Natural killer cell (primary cell): ENCODE measurements around the gene PTPRK. TPM values are rescaled to one million over a fixed set of nuclear protein-coding genes. Genes with fewer than 3 reads are reported as not detected.

ENCODE experiments used
- ATAC-seq, 3 donors: fragments of 150-1000 bp in 2 of 3; fragments of 200-7000 bp in 1 of 3; cut with Tn5 transposase; 1 replicate in 1 of 3; 2 replicates in 2 of 3; pipeline ENCODE4 v1.10.0; 2021; ENCODE audit warnings: mild to moderate bottlenecking in 2 of 3, moderate library complexity in 2 of 3
- DNase-seq, 2 donors: peaks; one replicate each; pipeline versions ENCODE4 v3.0.0 to v3.0.0-alpha.2; 2013 to 2021; ENCODE audit warnings: mixed read lengths in 1 of 2
- H3K27ac ChIP-seq: one replicate; pipeline ENCODE4 v1.5.1; 2013; ENCODE audit warnings: mild to moderate bottlenecking, low read length
- H3K27me3 ChIP-seq: one replicate; pipeline ENCODE4 v1.6.1; 2013; ENCODE audit warnings: low read length; ENCODE audit not compliant: control insufficient read depth, insufficient read depth
- H3K36me3 ChIP-seq: one replicate; pipeline ENCODE4 v1.6.1; 2013; ENCODE audit warnings: low read length; ENCODE audit not compliant: control insufficient read depth, insufficient read depth
- H3K4me1 ChIP-seq: one replicate; pipeline ENCODE4 v1.6.1; 2013; ENCODE audit warnings: low read length; ENCODE audit not compliant: control insufficient read depth, insufficient read depth
- H3K4me3 ChIP-seq: one replicate; pipeline ENCODE4 v1.5.1; 2013; ENCODE audit warnings: low read length
- H3K9me3 ChIP-seq: one replicate; pipeline ENCODE4 v1.6.1; 2013; ENCODE audit warnings: low read length; ENCODE audit not compliant: control insufficient read depth, insufficient read depth
- H3K27ac Mint-ChIP-seq, 2 donors: one replicate each; pipeline ENCODE4 v1.8.0; 2022; ENCODE audit warnings: mild to moderate bottlenecking in 2 of 2, mixed read lengths in 2 of 2, moderate library complexity in 1 of 2
- H3K27me3 Mint-ChIP-seq, 2 donors: one replicate each; pipeline ENCODE4 v1.8.0; 2022; ENCODE audit warnings: low read depth in 2 of 2, mixed read lengths in 2 of 2
- H3K36me3 Mint-ChIP-seq: one replicate; pipeline ENCODE4 v1.8.0; 2022; ENCODE audit warnings: mixed read lengths
- H3K4me1 Mint-ChIP-seq, 2 donors: one replicate each; pipeline ENCODE4 v1.8.0; 2022; ENCODE audit warnings: mixed read lengths in 2 of 2
- H3K4me3 Mint-ChIP-seq: one replicate; pipeline ENCODE4 v1.8.0; 2022; ENCODE audit warnings: mild to moderate bottlenecking, moderate library complexity, mixed read lengths
- H3K9me3 Mint-ChIP-seq, 2 donors: one replicate each; pipeline ENCODE4 v1.8.0; 2022; ENCODE audit warnings: mixed read lengths in 2 of 2
- WGBS: methylation state at CpG from one replicate; pipeline ENCODE4 v1.1.7; 2013; ENCODE audit warnings: missing lambda C conversion rate; ENCODE audit not compliant: insufficient coverage; 5-methylcytosine and 5-hydroxymethylcytosine counted together
- intact Hi-C: fragments of 100-400 bp; cut with micrococcal nuclease; formaldehyde crosslinking; loops from one replicate; pipeline ENCODE4 v1.14.2; 2022
- total RNA-seq, 4 donors: library from RNA; stranded (reverse); fragments of 120-200 nt in 1 of 4; gene quantifications; one replicate each; pipeline versions ENCODE4 v1.2.3 to v1.2.4, GENCODE V29; 2013 to 2022
- TF ChIP-seq, protein P1 (sequence below): fragments of 200-600 bp; IDR thresholded peaks from one replicate; pipeline ENCODE4 v1.8.0; 2022; ENCODE audit warnings: antibody characterized with exemption

The PTPRK gene
- total RNA-seq, 3 donors from 2014 or later (not counting 1 experiment from before 2014, with no cell fraction given), result 0.14 to 1.2 (median 0.95) TPM

DNA sequence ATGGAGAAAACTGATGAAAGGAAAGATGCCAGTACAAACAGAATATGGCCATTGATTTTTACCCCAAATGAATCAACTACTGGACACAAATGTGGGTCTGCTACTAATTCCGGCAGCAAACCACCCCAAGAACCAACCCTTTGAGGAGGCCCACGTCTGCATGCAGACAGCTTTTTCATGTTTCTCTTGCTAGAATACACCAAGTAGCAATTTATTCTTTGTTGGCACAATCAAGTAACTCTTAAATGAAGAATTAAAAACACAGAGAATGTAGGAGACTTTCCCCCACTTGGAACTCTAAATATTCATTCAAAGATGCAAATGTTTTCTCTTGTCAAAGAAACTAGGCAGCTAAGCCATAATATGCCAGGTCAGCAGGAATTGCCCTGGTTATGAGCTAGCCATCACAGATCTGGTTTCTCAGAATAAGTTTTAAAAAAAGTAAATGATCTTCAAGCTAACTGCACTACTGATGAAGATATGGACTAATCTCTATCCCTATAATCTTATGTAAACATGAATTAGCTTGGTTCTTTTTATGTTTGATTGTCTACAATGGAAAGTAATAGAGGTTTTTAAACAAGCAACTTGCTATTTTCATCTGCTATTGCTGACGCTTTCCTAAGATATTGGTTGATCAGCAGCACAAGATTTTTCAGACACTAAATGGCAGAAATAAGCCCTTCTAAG lies 456.4 kb downstream of the PTPRK start:
- no peak overlapping the region for H3K27ac Mint-ChIP-seq
- ATAC-seq, result no peak
- Histone ChIP-seq H3K4me1 (no peaks in the 10 kb centered on the region), H3K36me3 (no peaks in the 10 kb centered on the region), H3K27ac (no peak overlapping the region), H3K9me3 (no peaks in the 10 kb centered on the region), H3K4me3 (no peak overlapping the region), H3K27me3 (no peaks in the 10 kb centered on the region)
- TF ChIP-seq, protein P1, sequence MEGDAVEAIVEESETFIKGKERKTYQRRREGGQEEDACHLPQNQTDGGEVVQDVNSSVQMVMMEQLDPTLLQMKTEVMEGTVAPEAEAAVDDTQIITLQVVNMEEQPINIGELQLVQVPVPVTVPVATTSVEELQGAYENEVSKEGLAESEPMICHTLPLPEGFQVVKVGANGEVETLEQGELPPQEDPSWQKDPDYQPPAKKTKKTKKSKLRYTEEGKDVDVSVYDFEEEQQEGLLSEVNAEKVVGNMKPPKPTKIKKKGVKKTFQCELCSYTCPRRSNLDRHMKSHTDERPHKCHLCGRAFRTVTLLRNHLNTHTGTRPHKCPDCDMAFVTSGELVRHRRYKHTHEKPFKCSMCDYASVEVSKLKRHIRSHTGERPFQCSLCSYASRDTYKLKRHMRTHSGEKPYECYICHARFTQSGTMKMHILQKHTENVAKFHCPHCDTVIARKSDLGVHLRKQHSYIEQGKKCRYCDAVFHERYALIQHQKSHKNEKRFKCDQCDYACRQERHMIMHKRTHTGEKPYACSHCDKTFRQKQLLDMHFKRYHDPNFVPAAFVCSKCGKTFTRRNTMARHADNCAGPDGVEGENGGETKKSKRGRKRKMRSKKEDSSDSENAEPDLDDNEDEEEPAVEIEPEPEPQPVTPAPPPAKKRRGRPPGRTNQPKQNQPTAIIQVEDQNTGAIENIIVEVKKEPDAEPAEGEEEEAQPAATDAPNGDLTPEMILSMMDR, result no peak
- H3K4me3 Mint-ChIP-seq, result no peak overlapping the region
- H3K4me1 Mint-ChIP-seq, result no peaks in the 10 kb centered on the region
- WGBS, result 98% methylated on average over 3 of the region's 3 CpGs
- no peak for DNase-seq
- no peaks in the 10 kb centered on the region for H3K36me3 Mint-ChIP-seq
- H3K9me3 Mint-ChIP-seq, result no peaks in the 10 kb centered on the region
- intact Hi-C loops, result no loop called here
- no peaks in the 10 kb centered on the region for H3K27me3 Mint-ChIP-seq

DNA sequence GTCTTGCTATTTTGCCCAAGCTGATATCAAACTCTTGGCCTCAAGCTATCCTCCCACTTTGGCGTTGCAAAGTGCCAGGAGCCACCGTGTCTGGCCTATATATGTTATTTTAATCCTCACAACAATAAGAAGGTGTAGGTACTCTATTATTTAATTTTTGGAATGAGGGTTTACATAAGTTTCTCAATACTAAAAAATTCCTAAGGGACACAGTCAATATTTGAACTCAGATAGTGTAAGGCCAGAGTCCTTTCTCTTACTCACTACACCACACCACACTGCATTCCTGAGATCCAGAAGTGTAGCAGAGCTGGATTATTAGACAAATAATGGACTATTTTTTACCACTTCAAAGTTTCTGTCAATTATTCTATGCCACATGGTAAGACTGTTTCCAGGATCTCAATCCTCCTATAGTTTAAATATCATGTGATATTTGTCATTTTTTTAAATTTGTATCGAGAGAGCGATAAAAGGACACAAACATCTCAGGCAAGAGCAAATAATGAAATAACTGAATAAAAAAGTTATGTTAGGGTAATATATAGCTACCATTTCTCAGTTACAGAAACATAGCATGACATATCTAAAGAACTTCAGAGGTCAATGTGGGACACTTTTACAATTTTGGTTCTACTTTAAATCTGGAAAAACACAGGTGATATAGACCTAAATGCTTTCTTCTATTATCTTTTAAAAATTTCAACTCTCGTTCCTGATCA lies 457.4 kb downstream of the PTPRK start:
- no peak for ATAC-seq
- no peak for DNase-seq
- Histone ChIP-seq H3K4me1 (no peaks in the 10 kb centered on the region), H3K9me3 (no peaks in the 10 kb centered on the region), H3K36me3 (no peaks in the 10 kb centered on the region), H3K27me3 (no peaks in the 10 kb centered on the region), H3K27ac (no peak overlapping the region), H3K4me3 (no peak overlapping the region)
- Mint-ChIP-seq H3K27me3 (no peaks in the 10 kb centered on the region), H3K9me3 (no peaks in the 10 kb centered on the region), H3K27ac (no peak overlapping the region), H3K4me3 (no peak overlapping the region), H3K36me3 (no peaks in the 10 kb centered on the region), H3K4me1 (no peaks in the 10 kb centered on the region)
- WGBS, result no CpG with 5 or more reads among the region's 5 CpGs
- TF ChIP-seq, protein P1, result no peak
- intact Hi-C loops, result no loop called here

DNA sequence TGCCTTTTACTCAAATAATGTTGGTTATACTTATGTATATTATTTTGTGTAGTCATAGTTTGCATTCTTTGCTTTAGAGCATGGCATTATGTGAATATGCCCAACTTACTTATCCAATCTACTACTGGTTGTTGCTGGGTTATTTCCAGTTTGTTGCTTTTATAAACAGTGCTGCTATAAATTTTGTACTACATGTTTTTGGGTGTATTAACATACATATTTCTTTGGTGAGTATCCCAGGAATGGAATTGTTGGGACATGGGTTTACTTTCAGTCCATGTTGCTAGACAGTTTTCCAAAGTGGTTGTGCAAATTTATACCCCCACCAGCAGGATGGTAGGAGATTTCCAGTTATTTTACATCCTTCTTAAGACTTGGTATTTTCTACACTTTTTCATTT lies 462.5 kb downstream of the PTPRK start:
- no peaks in the 10 kb centered on the region for H3K36me3 Mint-ChIP-seq
- intact Hi-C loops, result no loop called here
- no peaks in the 10 kb centered on the region for H3K4me1 Mint-ChIP-seq
- Histone ChIP-seq H3K9me3 (no peaks in the 10 kb centered on the region), H3K4me3 (no peak overlapping the region), H3K27ac (no peak overlapping the region), H3K4me1 (no peaks in the 10 kb centered on the region), H3K27me3 (no peaks in the 10 kb centered on the region), H3K36me3 (no peaks in the 10 kb centered on the region)
- no peaks in the 10 kb centered on the region for H3K9me3 Mint-ChIP-seq
- H3K27me3 Mint-ChIP-seq, result no peaks in the 10 kb centered on the region
- H3K4me3 Mint-ChIP-seq, result no peak overlapping the region
- H3K27ac Mint-ChIP-seq, result no peak overlapping the region
- DNase-seq, result no peak
- TF ChIP-seq, protein P1, result no peak
- ATAC-seq, result no peak
